ENCODE measurements around the gene ACSS2.

Gene ACSS2

GRCh38 chr20:34848597-34848996 is 27.8 kb upstream of the ACSS2 start:
- no peak for TF ChIP-seq CTCF (IDR thresholded peaks at IDR 0.05; ENCODE audit: insufficient read depth, low read depth, low read length, missing control alignments)
- H3K4me3 ChIP-seq (ENCODE audit: low read depth, low read length): no peak overlapping the region
- DNase-seq (ENCODE audit: low read depth): no peak

- no peak for TF ChIP-seq CTCF (IDR thresholded peaks at IDR 0.05; ENCODE audit: insufficient read depth, low read depth, low read length, missing control alignments)
- DNase-seq (ENCODE audit: low read depth): no peak
- H3K4me3 ChIP-seq (ENCODE audit: low read depth, low read length): no peak overlapping the region
Measured at GRCh38 chr20:34849778-34850177, 26.6 kb upstream of the ACSS2 start.

DNA sequence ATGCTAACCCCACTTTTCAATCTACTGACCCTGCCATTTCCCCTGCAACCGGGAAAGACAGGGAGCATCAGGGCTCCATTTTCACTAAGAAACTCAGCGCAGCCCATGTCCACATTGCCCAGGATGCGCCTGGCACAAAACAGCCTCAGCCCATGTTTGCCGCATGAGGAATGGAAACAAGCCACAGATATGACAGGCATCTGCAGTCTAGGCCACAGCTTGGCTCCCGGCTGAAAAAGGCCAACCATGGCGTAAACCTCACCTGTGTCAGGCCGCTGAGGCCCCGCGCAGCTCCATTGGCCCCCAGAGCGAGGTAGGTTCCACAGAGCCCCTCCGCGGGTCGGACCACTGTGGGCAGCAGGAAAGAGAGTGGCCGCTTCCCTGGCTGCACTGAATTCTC is 25.4 kb upstream of the ACSS2 start:
- DNase-seq (ENCODE audit: low read depth): no peak
- H3K4me3 ChIP-seq (ENCODE audit: low read depth, low read length): no peak overlapping the region
- no peak for TF ChIP-seq CTCF (IDR thresholded peaks at IDR 0.05; ENCODE audit: insufficient read depth, low read depth, low read length, missing control alignments)

DNA sequence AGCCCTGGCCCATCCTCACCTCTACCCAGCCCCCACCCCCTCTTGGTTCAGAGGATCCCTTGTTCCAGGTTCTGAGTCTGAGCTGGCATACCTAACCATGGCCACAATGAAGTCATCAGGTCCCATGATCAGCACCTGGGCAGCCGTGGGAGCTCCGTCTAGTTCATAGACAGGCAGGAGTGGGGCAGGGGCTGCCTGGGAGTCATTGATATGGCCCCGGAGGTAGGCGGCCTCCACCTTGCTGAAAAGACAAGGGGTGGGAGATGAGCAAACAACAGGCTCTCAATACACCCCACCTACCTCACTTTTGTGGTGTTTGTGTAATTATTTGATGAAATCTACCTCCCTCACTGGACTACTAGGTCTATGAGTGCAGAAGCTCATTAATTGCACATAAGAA is 24.1 kb upstream of the ACSS2 start:
- TF ChIP-seq CTCF (IDR thresholded peaks at IDR 0.05; ENCODE audit: insufficient read depth, low read depth, low read length, missing control alignments): no peak
- H3K4me3 ChIP-seq (ENCODE audit: low read depth, low read length): no peak overlapping the region
- DNase-seq (ENCODE audit: low read depth): no peak

DNA sequence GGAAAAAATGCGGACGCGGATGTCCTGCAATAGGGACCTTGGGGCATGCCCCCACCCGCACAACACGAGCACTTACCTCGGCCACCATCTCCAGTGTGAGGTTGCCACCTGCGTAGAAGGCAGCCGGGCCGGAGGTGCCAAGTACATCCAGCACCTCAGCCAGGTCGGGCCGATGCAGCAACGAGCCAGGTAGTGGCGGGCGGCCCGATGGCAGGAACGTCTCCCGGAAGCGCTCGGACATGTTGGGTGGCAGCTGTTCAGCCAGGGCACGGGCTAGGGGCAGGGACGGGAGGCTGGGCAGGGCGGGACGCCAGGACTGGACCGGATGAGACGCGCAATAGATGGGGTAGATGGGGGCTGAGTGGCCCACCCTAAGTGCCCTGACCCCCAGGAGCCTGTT is 17.0 kb upstream of the ACSS2 start:
- TF ChIP-seq CTCF (IDR thresholded peaks at IDR 0.05; ENCODE audit: insufficient read depth, low read depth, low read length, missing control alignments): no peak
- no peak for DNase-seq (ENCODE audit: low read depth)
- H3K4me3 ChIP-seq (ENCODE audit: low read depth, low read length): no peak overlapping the region

DNA sequence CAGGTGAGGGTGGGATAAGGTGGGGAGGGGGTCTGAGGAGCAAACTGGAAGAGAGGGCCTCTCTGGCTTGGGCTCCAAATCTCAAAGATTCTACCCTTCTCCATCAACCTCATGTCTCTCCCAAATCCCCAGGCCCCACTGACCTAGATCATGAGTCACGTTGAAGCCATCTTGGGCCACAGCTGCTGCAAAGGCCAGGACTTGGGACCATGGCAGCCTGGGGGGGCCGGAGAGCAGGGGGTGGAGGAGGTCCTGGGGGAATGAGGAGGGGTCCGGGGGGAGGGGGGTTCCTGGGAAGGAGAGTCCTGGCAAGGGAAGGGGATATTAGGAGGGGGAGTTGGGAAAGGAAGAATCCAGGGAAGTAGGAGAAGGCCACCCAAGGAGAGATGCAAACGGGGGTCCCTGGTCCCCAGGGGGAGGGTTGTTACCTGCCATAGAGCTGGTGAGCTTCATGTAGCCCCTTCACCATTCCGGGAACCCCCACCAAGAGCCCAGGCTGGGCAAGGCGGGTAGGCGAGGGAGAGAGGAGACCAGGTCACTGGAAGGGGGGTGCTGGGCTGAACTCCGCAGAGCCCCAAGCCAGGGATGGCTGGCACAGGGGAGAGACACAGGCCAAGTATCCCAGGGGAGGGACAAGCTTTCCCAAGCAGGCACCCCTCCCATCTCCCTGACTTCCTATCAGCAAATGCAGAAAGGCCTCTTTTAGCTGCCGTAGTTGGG is 16.4 kb upstream of the ACSS2 start:
- H3K4me3 ChIP-seq (ENCODE audit: low read depth, low read length): no peak overlapping the region
- DNase-seq (ENCODE audit: low read depth): no peak
- TF ChIP-seq CTCF (IDR thresholded peaks at IDR 0.05; ENCODE audit: insufficient read depth, low read depth, low read length, missing control alignments): no peak
